Activated naive CD8-positive, alpha-beta T cell treated with anti-CD3 and anti-CD28 coated beads, Interleukin-2, amount 10 ng/mL, durations not matched to agents 7 days and 5 days (primary cell): ENCODE results near the gene TMEM181. TPM values are rescaled to one million over a fixed set of nuclear protein-coding genes. Genes with fewer than 3 reads are reported as not detected.
"Not testable (repeated sequence)": the region's sequence is repeated elsewhere in the genome, so short reads cannot be mapped to it uniquely, and the experiment has no call there.

Experiments
- ATAC-seq: fragments of 150-1000 bp; cut with Tn5 transposase; one replicate; pipeline ENCODE4 v1.10.0; 2021; ENCODE audit warnings: low read depth, moderate library complexity
- POLR2A ChIA-PET: fragments of 350-600 bp; sonication (Branson Sonifier 250); formaldehyde crosslinking; loops from one replicate; lab custom pipeline; 2021; ENCODE audit warnings: antibody characterized with exemption; lab: Charles Lee
- DNase-seq: peaks from one replicate; pipeline ENCODE4 v3.0.0; 2021
- H3K27ac Mint-ChIP-seq: one replicate; pipeline ENCODE4 v1.8.0; 2022; ENCODE audit warnings: mild to moderate bottlenecking, mixed read lengths
- H3K27me3 Mint-ChIP-seq: one replicate; pipeline ENCODE4 v1.8.0; 2022; ENCODE audit warnings: mild to moderate bottlenecking, moderate library complexity, mixed read lengths
- H3K36me3 Mint-ChIP-seq: one replicate; pipeline ENCODE4 v1.8.0; 2021; ENCODE audit warnings: mild to moderate bottlenecking, mixed read lengths
- H3K4me1 Mint-ChIP-seq: one replicate; pipeline ENCODE4 v1.8.0; 2021; ENCODE audit warnings: mixed read lengths
- H3K4me3 Mint-ChIP-seq: one replicate; pipeline ENCODE4 v1.8.0; 2022; ENCODE audit warnings: mild to moderate bottlenecking, moderate library complexity, mixed read lengths
- H3K9me3 Mint-ChIP-seq: one replicate; pipeline ENCODE4 v1.8.0; 2021; ENCODE audit warnings: mixed read lengths
- total RNA-seq, 2 experiments: library from RNA; stranded (reverse); gene quantifications; one replicate each; pipeline ENCODE4 v1.2.3, GENCODE V29; 2021

Gene TMEM181
- total RNA-seq, 2 experiments from 2014 or later = 16.8 to 17.7 TPM

DNA sequence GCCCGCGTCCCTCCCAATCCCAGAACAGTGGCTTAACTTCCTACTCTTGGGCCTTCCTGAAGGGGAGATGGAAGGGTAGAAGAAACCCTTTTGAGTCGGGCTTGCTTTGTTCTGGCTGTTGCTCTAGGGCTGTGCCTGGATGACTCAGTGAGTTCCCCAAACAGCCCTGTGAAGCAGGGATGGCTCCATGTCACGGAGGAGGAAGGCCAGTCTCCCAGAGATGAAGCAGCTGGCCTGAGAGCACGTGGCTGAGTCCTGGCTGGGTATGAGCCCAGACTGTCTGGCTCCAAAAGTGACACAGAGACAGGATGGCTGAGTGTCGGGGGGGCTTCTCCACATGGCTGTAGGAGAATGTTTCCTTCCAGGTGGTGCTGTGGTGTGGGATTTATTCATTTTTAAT, 94.6 kb downstream of the TMEM181 start:
- POLR2A ChIA-PET = interaction anchor here (4.3 kb wide), 1 partner anchor 11 kb away, joined by 62 read pairs; the partner anchor contains the start of gene DYNLT1
- peak overlapping the region; percentile 84 for H3K4me3 Mint-ChIP-seq
- ATAC-seq = no peak
- H3K27ac Mint-ChIP-seq = peak overlapping the region; percentile 98
- H3K9me3 Mint-ChIP-seq = no peaks in the 10 kb centered on the region
- peaks cover 38% of the 10 kb centered on the region for H3K36me3 Mint-ChIP-seq
- peaks cover 58% of the 10 kb centered on the region for H3K4me1 Mint-ChIP-seq
- no peaks in the 10 kb centered on the region for H3K27me3 Mint-ChIP-seq
- DNase-seq = no peak

DNA sequence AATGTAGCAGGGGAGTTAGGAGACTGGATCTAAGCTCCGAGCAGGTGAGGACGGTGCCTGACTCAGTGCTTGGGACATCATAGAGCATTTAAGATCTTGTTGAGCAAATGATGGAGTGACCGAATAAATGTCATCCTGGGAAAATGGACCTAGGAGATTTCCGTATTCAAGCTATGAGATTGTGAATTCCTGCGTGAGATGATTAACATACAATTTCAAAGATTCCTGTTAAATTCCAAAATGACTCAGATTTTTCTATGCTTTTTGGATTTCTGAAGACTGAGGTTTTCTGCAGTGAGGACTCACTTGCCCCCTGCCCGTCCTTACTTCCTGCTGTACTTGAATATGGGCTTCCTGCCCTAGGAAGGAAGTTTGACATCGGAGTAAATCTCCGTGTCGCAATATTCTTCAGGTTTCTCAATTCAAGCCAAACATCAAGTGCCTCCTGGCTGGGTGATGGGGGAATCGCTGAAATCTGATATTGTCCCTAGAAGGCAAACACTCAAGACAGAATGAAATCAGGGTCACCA, 95.1 kb downstream of the TMEM181 start:
- POLR2A ChIA-PET = interaction anchor here (4.3 kb wide), 1 partner anchor 11 kb away, joined by 62 read pairs; the partner anchor contains the start of gene DYNLT1
- H3K36me3 Mint-ChIP-seq = peaks cover 38% of the 10 kb centered on the region

DNA sequence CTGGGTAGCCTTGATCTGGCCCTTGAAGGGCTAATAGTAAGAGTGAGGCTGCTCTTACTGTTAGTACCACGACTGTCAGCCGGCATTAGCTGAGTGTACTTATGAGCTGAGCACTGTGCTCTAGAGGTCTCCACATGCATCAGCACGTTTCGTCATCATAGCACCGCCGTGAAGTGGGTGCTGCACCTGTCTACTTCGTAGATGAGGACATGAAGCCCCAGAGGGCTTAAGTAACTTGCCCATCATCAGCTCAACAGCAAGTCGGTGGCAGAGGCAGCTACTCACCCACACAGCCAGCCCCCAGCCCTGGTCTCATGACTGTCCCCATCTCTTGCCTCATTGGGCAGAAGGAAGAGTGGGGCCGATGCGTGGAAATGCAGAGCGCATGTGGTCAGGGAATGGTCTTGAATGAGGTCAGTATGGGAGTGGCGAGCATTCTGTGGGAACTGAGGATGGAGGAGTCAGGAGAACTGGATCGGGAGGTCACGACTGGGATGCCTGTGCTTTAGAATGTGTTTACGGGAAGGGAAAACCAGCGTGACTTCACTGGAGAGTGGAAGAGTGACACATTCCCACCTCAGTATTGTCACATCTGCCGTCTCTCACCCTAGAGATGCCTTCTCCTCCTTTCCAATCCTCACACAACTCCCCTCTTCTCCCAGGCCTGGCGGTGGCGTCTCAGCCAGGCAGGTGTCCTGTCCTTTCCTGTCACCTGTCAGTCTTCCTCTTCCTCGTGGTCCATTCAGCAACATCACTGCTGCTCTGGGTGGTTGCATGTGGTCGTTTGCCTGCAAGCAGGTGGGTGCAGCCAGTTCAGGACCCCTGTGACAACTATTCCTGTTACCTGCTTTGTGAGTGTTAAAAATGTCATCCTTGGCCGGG, 95.9 kb downstream of the TMEM181 start:
- DNase-seq = no peak

More for the DNA sequence above, 95.1 kb downstream of the TMEM181 start:
- Mint-ChIP-seq H3K4me3 (peak overlapping the region; percentile 84), H3K27ac (peak overlapping the region; percentile 98), H3K9me3 (no peaks in the 10 kb centered on the region), H3K4me1 (peaks cover 56% of the 10 kb centered on the region), H3K27me3 (no peaks in the 10 kb centered on the region)
- DNase-seq (no peak), ATAC-seq (no peak)

DNA sequence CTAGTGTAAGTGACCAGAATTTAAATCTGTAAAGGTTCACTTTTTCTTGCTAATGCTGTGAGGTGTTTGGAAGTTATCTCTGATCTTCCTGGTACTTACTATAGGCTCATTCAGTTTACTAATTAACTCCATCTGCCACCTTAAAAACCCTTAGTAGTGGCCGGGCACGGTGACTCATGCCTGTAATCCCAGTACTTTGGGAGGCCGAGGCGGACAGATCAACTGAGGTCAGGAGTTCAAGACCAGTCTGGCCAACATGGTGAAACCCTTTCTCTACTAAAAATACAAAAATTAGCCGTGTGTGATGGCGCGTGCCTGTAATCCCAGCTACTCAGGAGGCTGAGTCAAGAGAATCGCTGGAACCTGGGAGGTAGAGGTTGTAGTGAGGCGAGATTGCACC, 97.1 kb downstream of the TMEM181 start:
- H3K36me3 Mint-ChIP-seq = peaks cover 33% of the 10 kb centered on the region
- POLR2A ChIA-PET, H3K27me3 Mint-ChIP-seq, ATAC-seq, H3K4me3 Mint-ChIP-seq, H3K27ac Mint-ChIP-seq, DNase-seq, H3K9me3 Mint-ChIP-seq: not testable (repeated sequence)
- H3K4me1 Mint-ChIP-seq = peaks cover 61% of the 10 kb centered on the region

More for the DNA sequence above, 95.9 kb downstream of the TMEM181 start:
- Mint-ChIP-seq H3K9me3 (no peaks in the 10 kb centered on the region), H3K4me1 (peaks cover 62% of the 10 kb centered on the region), H3K27me3 (no peaks in the 10 kb centered on the region), H3K4me3 (peak overlapping the region; percentile 84), H3K27ac (peak overlapping the region; percentile 98), H3K36me3 (peaks cover 38% of the 10 kb centered on the region)
- POLR2A ChIA-PET = interaction anchor here (4.3 kb wide), 1 partner anchor 12 kb away, joined by 62 read pairs; the partner anchor contains the start of gene DYNLT1
- ATAC-seq = no peak

DNA sequence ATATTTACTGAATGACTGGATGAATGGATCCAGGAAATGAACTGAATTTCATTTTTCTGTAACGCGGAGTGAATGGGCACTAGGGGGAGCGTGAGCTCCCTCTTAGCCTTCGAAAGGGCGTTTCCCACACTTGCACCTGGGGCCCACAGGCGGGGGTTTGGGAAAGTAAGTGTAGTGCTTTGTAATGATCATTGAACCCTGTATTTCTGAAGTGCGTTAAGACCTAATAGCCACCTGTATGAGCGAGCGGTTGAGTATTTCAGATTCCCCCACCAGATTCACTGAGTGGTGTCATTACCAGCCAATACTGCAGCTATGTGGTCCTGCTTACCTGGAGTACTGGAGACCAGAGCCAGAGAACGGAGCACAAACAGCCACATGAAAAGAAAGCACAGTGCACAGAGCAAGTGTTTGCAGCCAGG, 100.5 kb downstream of the TMEM181 start:
- DNase-seq = no peak
- peak; percentile 77 for ATAC-seq
- H3K4me3 Mint-ChIP-seq = no peak overlapping the region
- no peaks in the 10 kb centered on the region for H3K27me3 Mint-ChIP-seq
- H3K36me3 Mint-ChIP-seq = peaks cover 24% of the 10 kb centered on the region
- no peaks in the 10 kb centered on the region for H3K9me3 Mint-ChIP-seq
- H3K27ac Mint-ChIP-seq = no peak overlapping the region
- POLR2A ChIA-PET = interaction anchor here (0.9 to 2.2 kb wide), 3 partner anchors 10 to 31 kb away, joined by 5 to 8 read pairs (median 5); partner anchors contain the start of genes DYNLT1 and SYTL3
- H3K4me1 Mint-ChIP-seq = peaks cover 38% of the 10 kb centered on the region

DNA sequence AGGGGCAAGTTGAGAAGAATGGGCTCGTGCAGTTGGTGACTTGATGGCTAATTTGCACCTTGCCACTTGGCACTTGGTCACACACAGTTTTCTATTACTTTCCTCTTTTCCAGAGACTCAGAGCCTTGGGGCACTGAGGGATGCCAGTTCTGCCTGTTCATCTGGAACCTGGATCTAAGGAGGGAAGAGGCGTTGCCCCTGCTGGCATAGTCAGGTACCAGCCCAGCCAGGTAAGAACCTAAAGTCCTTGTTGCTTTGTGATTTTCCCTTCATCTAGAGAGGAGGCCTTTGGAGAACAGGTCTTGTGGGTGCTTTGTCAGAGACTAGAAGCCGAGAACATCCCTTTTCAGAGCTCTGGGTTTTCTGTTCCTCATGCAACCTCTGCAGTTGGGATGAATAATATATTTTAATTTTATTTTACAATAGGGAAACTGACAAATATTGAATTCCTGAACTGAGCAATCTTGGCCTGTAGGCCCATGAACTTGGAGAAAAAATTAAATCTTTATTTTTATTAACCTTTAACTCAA, 101.3 kb downstream of the TMEM181 start:
- POLR2A ChIA-PET = no interaction called here
- Mint-ChIP-seq H3K27me3 (no peaks in the 10 kb centered on the region), H3K27ac (no peak overlapping the region), H3K9me3 (no peaks in the 10 kb centered on the region), H3K4me1 (peaks cover 30% of the 10 kb centered on the region), H3K4me3 (no peak overlapping the region), H3K36me3 (peaks cover 18% of the 10 kb centered on the region)
- ATAC-seq (no peak), DNase-seq (no peak)

DNA sequence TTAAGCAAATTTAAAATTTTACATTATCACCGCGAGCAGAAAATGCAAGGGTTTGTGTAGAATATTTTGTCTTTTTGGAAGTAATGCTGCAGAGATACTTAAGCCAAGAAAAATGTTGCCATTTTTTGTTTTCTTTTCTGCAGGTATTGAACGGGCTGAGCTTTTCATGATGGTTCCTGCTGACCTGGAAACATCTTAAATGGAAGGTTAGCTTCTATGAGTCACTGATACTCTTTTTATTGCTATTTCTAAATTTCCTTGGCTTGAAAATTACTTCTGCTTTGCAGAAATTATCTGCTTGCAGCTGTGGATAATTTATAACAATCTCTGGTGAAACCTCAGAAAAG, 102.7 kb downstream of the TMEM181 start:
- H3K4me1 Mint-ChIP-seq = peaks cover 29% of the 10 kb centered on the region
- ATAC-seq = no peak
- no peak overlapping the region for H3K4me3 Mint-ChIP-seq
- no peak overlapping the region for H3K27ac Mint-ChIP-seq
- peaks cover 29% of the 10 kb centered on the region for H3K36me3 Mint-ChIP-seq
- no peaks in the 10 kb centered on the region for H3K9me3 Mint-ChIP-seq
- POLR2A ChIA-PET = interaction anchor here (0.6 to 1.6 kb wide), 2 partner anchors 29 to 31 kb away, joined by 3 to 4 read pairs; no protein-coding TSS in a partner anchor
- no peak for DNase-seq
- no peaks in the 10 kb centered on the region for H3K27me3 Mint-ChIP-seq

DNA sequence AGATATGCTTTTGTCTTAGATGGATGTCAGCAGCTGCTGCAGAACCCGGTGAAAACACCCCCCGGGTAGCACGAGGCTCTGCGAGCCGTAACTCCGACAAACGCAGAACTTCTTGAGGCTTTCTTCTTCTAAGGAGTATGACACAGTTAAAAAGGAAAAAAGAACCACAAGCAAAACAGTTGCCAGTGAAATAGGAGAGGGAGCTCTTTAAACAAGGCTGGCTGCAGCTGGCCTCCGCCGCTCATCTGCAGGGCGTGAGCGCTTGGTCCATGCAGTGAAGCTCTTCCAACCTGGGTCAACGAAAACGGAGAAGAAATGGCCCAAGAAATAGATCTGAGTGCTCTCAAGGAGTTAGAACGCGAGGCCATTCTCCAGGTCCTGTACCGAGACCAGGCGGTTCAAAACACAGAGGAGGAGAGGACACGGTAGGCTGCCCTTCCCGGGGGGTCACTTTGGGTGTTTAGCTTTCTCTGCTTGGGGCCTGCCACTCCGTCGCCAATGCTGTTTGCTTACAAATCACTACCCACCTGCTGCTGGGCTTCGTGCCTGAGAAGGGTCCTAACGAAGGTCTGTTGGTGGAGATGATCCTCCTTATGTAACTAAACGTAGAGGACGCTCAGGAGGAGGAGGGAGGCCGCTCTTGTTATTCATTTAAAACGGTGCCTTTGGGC, 103.2 kb downstream of the TMEM181 start:
- DNase-seq = no peak
- Mint-ChIP-seq H3K4me3 (peak overlapping the region; percentile 45), H3K4me1 (peaks cover 29% of the 10 kb centered on the region), H3K36me3 (peaks cover 32% of the 10 kb centered on the region), H3K27ac (peak overlapping the region; percentile 47), H3K9me3 (no peaks in the 10 kb centered on the region), H3K27me3 (no peaks in the 10 kb centered on the region)
- no peak for ATAC-seq
- POLR2A ChIA-PET = interaction anchor here (0.6 to 1.6 kb wide), 2 partner anchors 28 to 30 kb away, joined by 3 to 4 read pairs; no protein-coding TSS in a partner anchor

DNA sequence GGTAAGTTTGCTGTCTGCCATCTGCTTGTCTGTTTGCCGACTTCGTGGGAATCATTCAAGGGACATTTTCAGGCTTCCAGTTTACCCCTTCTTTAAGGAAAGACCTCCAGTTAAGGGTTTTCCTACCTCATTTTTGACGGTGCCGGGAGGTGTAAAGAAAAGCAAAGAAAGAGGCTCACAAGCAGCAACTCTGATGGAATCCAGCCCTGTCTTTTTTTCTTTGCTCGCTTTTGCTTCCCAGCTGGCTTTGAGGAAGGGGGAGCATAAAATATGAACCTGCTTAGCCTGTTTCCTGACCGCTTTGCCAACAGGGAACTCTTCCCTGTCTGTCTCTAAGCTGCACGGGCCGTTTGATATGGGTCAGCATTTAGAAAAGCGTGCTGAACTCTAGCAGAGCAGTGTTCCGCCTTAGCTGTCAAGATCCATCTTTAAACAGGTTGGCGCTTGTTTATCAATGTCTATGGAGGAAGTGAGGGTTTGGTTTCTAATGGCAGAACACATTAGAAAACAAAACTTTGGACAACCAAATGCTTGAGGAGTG, 103.8 kb downstream of the TMEM181 start:
- DNase-seq (no peak), ATAC-seq (no peak)
- H3K9me3 Mint-ChIP-seq = no peaks in the 10 kb centered on the region
- no peak overlapping the region for H3K27ac Mint-ChIP-seq
- no peaks in the 10 kb centered on the region for H3K27me3 Mint-ChIP-seq
- H3K36me3 Mint-ChIP-seq = peaks cover 35% of the 10 kb centered on the region
- no peak overlapping the region for H3K4me3 Mint-ChIP-seq
- peaks cover 29% of the 10 kb centered on the region for H3K4me1 Mint-ChIP-seq
- POLR2A ChIA-PET = no interaction called here

DNA sequence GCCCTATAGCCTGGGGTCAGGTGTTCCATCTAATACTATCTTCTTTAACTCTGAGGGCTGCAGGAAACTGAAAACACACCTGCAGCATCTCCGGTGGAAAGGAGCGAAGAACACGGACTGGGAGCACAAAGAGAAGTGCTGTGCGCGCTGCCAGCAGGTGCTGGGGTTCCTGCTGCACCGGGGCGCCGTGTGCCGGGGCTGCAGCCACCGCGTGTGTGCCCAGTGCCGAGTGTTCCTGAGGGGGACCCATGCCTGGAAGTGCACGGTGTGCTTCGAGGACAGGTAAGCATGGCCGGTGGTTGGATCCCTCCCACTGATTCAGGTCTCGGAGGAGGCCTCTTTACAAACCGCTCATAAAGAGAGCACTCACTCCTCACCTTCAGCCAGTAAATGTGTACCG, 105.4 kb downstream of the TMEM181 start:
- ATAC-seq (no peak), DNase-seq (no peak)
- Mint-ChIP-seq H3K9me3 (no peaks in the 10 kb centered on the region), H3K4me3 (no peak overlapping the region), H3K27ac (no peak overlapping the region), H3K27me3 (no peaks in the 10 kb centered on the region), H3K36me3 (peaks cover 41% of the 10 kb centered on the region), H3K4me1 (peaks cover 25% of the 10 kb centered on the region)
- POLR2A ChIA-PET = no interaction called here

DNA sequence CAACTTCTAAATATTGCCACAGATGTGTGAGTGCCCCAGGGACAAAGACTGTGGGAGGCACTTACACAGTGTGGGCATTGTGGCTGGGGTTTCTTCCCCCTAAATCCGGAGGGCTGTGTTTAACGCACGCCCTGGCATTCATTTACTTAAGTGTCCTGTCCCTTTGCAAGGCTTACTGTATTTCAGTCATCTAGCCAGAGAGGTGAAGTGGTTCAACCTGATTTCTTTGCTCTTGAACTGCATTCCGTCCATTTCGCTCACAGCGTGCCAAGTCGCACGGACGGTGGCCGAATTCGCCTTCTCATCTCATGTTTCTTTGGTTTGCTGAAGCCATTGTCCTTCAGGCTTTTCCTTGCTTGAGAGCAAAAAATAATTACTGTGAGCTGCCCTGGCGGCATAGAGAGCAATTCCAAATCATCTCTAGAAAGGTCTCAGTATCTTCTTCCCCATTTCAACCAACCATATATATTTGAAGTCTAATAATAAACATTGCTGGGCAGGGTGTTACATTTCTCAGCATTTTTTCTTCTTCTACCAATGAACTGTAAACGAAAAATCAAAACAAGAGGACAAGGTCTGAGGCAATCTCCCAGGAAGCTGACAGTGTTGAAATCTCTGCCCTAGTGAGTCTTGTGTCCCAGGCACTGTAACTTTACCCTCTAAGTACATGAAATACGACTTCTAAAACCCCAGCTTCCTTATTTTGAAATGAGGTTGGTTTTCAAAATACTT, 106.9 kb downstream of the TMEM181 start:
- POLR2A ChIA-PET = no interaction called here
- H3K4me1 Mint-ChIP-seq = peaks cover 21% of the 10 kb centered on the region
- H3K36me3 Mint-ChIP-seq = peaks cover 43% of the 10 kb centered on the region
- no peak overlapping the region for H3K4me3 Mint-ChIP-seq
- no peaks in the 10 kb centered on the region for H3K9me3 Mint-ChIP-seq
- no peaks in the 10 kb centered on the region for H3K27me3 Mint-ChIP-seq
- H3K27ac Mint-ChIP-seq = no peak overlapping the region
- no peak for ATAC-seq
- DNase-seq = no peak

DNA sequence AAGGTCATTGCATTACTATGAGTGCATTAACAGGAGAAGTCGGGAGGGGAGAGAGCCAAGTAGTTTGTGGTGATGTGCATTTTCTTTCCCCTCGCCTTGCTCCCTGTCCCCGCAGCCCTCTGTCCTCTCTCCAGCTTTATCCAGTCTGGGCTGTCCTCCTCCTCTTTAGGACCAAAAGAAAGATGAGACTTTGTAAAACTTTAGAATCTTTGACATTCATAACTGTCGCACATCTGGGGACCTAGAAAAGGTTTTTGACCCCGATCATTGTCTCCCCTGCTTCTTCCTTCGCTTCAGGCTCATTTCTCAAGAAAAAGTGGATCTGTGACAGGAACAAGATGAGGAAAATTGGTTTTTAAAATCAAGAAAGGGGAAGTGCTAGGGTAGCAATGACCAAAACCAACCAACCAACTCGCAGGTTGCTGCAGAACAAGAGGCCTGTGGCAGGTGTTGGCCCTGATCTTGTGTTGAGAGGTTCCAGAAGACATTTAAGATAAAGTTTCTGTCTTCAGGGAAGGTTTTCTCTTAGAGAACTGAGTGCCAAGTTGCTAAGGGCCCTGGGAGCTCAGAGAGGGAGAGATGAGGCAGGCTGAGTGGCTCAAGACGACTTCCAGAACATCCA, 107.6 kb downstream of the TMEM181 start:
- Mint-ChIP-seq H3K27ac (no peak overlapping the region), H3K27me3 (no peaks in the 10 kb centered on the region), H3K4me1 (peaks cover 21% of the 10 kb centered on the region), H3K36me3 (peaks cover 43% of the 10 kb centered on the region), H3K9me3 (no peaks in the 10 kb centered on the region), H3K4me3 (no peak overlapping the region)
- no peak for ATAC-seq
- no peak for DNase-seq
- POLR2A ChIA-PET = no interaction called here
